ENCODE measurements around the gene RPS3A.
"Not testable (repeated sequence)": the region's sequence is repeated elsewhere in the genome, so short reads cannot be mapped to it uniquely, and the experiment has no call there.

RPS3A gene

DNA sequence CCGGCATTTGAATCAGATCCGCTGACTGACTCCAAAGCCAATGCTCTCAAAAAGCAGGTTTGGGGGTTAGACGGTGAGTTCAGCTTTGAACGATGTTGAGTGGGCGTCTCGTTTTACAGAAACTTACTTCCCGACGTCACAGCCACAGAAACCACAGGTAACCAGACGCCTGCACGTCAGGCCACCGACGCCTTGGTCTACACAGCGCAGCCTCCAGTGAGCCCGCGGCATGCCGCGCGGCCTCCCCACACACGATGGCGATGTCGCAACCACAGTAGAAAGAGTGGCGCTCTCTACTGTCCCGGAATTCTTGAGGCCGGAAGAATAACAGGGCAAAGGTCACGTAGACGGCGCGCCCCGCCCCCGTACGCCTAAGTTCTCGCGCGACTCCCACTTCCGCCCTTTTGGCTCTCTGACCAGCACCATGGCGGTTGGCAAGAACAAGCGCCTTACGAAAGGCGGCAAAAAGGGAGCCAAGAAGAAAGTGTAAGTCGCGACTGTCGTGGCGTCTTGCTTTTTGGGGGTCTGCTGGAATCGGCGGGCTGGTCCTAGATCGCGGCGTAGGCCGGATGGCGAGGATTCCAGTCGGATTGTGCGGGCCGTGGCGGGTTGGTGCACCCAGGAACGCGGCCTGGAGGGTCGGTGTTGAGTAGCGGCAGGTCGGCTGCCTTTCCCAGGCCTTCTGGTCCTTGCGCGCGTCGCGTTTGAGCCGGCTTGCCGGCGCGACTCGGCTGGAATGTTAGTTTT, at the start of gene RPS3A:
RPS3A (plus strand) TSS at position 400 of the 747 bp plus-strand sequence; CDS start at position 425, 25 bp downstream.
- DNase-seq: peak; percentile 89

DNA sequence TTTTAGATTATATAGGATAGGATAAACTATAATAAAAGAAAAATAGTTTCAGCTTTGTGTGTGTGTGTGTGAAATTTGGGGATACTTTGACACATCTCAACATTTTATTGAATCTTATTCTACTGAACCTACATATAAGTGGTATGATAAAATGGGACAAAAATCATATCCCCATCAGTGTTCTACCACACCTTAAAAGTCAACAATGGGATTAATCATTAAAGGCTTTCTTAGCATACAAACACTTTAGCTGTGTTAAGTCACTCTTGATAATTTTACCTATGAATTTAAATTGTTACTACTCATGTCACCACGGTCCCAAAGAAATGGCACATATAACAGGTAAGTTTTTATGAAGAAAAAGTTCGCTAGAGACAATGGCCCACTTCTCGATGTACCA, 46.6 kb upstream of the RPS3A start:
- no peak for DNase-seq

DNA sequence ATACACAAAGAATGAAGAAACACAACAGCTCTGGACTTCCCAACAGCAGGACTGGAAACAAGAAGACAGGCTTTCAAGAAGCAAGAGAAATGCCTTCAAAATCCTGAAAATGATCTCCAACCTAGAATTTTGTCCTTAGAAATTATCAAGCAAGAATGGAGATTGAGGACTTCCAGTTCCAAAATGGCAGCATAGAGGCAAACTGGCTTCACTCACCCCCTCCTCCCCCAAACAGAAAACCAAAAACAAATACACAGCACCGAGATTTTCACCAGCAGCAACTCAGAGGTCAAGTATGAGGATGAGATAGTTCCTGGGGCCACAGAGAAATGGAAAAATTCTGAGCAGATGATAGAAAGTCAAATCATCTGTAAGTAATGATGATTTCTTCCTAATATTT, 43.9 kb upstream of the RPS3A start:
- no peak for DNase-seq

DNA sequence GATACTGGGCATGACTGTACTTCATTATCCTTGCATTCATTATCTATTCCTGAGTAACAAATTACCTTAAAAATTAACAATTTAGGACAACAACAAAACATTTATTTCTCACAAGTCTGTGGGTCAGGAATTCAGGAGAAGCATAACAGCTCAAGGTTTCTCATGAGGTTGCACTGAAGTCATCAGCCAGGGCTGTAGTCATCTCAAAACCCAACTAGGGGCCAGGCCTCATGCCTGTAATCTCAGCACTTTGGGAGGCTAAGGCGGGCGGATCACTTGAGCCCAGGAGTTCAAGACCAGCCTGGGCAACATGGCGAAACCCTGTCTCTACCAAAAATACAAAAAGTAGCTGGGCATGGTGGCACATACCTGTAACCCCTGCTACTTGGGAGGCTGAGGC, 36.3 kb upstream of the RPS3A start:
- not testable (repeated sequence) for DNase-seq

DNA sequence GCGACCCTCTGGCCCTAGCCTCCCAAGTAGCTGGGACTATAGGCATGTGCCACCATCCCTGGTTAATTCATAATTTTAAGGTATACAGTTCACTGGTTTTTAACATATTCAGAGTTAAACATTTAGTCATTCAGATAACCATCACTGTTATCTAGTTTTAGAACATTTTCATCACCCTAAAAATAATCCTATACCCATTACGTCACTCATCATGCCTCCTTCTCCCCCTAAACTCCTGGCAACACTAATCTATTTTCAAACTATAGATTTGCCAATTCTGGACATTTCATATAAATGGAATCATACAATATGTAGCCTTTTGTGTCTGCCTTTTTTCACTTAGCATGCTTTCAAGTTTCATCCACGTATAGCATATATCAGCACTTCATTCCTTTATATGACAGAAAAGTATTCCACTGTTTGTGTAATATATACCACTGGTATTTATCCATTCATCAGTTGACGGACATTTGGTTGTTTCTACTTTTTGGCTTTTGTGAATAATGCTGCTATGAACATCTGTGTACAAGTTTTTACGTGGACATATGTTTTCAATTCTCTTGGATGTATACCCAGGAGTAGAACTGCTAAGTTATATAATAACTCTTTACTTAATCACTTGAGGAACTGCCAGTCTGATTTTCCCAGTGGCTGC, 32.0 kb upstream of the RPS3A start:
- DNase-seq: no peak

DNA sequence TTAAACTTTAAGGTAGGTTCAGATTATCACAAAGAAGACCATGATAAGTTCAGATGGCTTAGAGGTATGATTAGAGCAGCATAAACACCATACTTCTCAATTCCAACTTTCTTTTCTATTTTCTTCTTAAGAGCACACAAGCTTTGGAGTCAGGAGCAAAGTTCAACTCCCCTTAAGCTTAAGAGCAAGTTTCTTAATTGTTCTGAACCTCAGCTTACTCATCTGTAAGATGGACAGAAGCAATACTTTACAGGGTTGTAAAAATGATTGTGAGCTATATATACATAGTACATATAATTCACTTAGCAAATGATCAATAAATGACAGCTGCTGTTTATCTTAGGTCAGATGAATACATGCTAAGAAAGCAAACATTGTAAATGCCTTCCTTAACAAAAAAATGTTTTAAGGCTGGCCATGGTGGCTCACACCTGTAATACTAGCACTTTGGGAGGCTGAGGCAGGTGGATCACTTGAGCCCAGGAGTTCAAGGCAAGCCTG, 25.0 kb upstream of the RPS3A start:
- no peak for DNase-seq

DNA sequence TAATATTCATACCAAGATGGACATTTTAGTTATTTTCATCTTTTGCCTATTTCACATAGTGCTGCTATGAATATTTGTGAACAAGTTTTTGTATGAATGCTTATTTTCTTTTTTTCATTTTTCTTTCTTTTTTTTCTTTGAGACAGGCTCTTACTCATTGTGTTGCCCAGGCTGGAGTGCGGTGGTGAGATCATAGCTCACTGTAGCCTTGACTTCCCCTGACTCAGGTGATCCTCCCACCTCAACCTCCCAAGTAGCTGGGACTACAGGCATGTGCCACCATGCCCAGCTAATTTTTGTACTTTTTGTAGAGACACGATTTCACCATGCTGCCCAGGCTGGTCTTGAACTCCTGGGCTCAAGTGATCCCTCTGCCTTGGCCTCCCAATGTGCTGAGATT, 21.4 kb upstream of the RPS3A start:
- DNase-seq: not testable (repeated sequence)

DNA sequence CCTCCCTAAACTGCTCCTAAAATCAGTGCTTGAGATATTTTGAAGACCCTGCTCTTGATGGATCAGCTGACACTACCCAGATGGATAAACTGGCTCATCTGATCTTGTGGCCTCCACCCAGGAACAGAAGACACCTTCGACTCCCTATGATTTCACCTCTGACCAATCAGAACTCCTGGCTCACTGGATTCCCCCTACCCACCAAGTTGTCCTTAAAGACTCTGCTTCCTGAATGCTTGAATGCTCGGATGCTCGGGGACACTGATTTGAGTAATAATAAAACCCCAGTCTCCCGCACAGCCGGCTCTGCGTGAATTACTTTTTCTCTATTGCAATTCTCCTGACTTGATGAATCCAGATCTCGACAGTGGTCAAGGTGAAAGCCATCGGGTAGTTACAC, 12.0 kb upstream of the RPS3A start:
- no peak for DNase-seq

DNA sequence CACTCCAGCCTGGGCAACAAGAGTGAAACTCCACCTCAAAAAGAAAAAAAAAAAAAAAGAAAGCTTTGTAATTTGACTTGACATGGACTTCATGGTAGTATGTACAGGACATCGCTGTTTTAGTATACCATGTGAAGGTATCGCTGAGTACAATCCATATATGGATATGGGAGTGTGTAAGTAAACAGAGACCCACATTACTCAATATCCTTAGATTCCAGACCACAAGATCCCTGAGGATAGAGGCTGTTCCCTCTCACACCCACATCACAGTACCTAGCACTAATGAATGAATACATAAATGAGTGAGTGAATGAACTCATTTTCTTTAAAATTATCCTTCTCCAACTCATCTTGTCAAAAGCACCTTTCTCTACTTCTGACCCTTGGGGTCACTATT, 8.4 kb upstream of the RPS3A start:
- no peak for DNase-seq

DNA sequence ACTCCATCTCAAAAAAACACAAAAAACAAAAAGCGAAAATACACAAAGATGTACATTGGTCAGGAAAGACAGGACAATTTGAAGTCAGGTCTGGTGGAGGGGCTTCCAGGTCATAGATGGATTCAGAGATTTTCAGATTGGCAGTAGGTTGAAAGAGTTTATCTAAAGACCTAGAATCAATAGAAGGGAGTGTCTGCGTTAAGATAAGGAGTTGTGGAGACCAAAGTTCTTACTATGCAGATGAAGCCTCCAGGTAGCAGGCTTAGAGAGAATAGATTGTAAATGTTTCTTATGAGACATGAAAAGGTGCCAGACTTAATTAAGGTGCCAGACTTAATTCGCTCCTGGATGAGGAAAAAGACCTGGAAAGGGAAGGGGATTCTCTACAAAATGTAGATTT, 6.9 kb upstream of the RPS3A start:
- no peak for DNase-seq

DNA sequence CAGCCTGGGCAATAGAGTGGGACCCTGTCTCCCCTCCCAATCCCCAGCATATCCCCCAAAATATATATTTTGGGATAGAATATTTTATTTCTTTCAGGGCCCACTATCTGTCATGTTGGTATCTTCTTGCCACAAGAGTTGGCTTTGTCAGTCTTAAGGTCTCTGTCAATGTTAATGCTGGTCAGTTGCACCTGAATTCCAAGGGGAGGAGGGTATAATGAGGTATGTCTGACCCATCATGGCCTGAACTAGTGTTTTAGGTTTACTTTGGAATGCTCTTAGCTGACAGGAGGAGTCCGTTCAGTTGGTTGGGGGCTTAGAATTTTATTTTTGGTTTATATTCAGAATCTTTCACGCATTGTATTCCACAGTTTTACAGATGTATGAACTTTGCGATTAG, 6.2 kb upstream of the RPS3A start:
- DNase-seq: no peak

DNA sequence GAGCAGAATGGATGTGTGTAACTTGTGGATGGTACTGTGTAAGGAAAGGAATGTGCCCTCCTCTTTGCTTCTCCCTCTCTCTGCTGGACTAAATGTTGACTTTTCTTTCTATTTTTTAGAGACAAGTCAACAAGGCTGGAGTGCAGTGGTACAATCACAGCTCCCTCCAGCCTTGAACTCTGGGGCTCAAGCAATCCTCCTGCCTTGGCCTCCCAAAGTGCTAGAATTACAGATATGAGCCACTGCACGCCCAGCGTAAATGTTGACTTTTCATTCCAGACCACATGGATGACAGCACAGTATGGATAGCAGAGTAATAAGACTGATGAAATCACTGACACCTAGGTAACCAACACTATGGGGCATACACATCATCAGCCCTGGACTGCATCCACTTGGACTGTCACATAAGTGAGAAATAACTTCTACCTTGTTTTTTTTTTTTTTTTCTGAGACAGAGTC, 5.1 kb upstream of the RPS3A start:
- DNase-seq: no peak

DNA sequence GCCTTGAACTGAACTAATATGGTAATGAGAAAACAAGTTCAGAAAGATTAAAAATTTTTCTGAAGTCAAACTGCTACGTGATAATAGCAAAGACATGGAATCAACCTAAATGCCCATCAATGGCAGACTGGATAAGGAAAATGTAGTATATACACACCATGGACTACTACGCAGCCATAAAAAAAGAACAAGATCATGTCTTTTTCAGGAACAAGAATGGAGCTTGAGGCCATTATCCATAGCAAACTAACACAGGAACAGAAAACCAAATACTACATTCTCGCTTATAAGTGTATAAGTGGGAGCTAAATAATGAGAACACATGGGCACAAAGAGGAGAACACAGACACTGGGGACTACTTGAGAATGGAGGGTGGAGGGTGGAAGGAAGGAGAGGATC, 4.3 kb upstream of the RPS3A start:
- no peak for DNase-seq

DNA sequence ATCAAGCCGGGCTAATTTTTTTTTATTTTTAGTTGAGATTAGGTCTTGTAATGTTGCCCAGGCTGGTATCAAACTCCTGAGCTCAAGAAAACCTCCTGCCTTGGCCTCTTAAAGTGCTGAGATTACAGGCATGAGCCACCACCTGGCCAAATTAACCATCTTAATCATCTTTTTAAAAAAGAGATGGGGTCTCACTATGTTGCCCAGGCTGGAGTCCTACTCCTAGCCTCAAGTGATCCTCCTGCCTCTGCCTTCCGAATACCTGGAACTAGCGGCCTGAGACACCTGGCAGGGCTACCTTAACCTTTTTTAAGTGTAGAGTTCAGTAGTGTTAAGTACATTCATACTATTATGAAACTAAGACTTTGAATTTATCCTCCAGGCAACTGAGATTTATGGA, 1.7 kb upstream of the RPS3A start:
- DNase-seq: no peak

DNA sequence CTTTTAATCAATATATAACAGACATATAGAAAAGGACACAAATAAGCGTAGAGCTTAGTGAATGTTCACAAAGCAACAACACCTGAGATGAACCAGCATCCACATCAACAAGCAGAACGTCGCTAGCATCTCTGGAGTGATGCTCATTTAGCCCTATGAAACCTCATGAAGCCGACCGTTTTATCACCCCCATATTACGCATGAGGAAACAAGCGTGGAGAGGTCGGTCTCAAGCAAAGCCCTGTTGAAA, 524 bp upstream of the RPS3A start:
- no peak for DNase-seq

DNA sequence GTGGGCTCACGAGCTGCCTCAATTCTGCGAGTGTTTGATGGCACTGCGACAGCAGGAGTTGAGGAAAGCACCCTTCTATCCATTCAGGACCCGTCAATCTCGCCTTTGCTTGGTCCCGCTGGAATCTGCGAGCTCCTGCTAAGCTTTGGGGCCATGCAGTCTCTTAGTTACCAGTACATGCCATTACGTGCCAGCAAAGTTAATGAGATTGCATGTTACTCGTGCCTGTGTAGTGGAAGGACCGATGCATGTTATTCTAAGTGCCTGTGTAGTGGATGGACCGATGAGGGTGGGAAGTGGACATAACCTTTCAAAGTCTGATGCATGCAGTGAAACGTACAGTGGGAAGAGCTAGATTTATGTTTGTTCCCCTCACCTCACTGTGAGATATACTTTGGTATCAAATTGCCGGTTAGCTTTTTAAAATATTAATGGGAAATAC, 569 bp downstream of the RPS3A start:
- DNase-seq: no peak

DNA sequence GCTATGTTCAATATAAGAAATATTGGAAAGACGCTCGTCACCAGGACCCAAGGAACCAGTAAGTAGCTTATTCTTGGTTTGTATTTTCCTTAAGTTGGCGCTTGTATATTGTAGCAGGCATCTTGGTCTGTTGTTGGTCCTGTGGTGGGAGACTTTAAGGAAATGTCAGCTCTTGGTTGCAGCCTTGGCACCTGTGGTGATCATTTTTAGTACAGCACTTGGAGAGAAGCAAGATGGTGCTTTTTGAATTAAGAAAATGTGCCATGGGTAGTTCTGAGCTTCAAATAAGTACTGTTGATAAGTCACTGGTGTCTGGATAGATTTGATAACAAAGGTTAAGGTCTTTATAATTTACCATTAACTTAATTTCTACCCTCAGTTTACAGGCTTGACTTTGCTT, 1.1 kb downstream of the RPS3A start:
- DNase-seq: no peak

DNA sequence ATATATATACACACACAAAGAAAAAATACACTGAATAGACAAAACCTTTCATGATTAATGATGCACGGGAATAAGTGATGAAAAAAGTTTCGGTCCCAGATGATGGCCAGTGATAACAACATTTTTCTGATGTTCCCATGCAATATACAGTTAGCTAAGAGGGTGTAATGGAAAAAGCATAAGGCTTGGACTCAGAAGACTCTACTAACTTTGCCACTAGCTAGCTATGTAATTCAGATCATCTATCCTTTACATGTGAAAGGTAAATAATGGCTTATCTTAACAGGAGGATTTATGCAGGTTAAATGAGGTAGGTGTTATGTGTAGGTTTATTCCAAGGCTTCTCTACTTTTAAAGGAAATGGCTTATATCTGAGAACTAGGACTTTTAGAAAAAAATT, 4.3 kb downstream of the RPS3A start:
- DNase-seq: no peak

DNA sequence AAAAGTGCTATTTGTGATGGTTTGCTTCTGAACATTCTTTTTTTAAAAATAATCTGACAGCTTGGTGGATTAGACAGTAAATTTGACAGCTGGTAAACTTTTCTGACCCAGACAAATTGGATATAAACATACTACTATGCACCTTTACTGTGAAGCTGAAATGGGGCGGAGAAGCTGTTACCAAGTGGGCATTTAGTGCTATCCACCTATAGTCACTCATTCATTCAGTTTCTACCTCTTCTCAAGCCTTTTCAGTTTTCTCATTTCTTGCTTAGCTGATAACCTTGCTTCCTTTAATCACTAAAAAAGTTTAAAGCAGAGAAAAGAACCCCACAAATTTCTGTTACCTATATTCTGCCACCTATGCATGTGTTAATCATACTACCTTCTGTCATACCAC, 5.2 kb downstream of the RPS3A start:
- no peak for DNase-seq

DNA sequence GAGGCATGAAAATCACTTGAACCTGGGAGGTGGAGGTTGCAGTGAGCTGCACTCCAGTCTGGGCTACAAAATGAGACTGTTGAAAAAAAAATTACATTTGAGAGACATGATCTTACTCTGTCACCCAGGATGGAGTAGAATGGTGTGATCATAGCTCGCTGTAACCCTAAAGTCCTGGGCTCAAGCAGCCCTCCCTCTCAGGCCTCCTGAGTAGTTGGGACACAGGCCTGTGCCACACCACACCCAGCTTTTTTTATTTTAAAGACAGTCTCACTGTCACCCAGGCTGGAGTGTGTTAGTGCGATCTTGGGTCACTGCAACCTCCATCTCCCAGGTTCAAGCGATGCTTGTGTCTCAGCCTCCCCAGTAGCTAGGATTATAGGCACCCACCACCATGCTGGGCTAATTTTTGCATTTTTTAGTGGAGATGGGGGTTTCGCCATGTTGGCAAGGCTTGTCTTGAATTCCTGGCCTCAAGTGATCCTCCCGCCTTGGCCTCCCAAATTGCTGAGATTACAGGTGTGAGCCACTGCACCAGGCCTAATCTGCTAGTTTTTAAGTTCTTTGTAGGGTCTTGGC, 6.1 kb downstream of the RPS3A start:
- no peak for DNase-seq

DNA sequence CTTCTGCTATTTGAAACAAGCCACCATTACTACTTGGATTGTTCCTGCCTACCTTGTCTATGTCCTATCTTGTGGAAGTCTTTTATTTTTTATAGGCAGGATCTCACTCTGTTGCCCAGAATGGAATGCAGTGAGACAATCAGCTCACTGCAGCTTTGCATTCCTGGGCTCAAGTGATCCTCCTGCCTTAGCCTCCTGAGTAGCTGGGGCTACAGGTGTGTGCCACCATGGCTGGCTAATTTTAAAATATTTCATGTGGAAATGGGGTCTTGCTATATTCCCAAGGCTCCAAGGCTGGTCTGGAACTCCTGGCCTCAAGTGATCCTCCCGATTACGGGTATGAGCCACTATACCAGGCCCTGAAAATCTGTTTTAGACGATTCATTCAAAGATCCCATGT, 7.6 kb downstream of the RPS3A start:
- no peak for DNase-seq

DNA sequence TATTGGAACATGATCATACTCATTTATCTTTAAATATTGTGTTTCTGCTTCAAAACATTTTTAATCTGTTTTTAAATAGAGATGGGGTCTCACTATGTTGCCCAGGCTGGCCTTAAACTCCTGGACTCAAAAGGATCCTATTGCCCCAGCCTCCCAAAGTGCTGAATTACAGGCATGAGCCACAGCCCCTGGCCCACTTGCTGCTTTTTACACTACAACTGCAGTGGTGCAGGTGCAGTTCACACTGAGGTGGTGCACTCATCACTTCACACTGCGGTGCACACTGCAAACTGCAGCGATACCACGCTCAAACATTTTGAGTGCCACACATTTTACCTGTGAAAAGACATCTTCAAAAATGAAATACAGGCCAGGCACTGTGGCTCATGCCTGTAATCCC, 10.8 kb downstream of the RPS3A start:
- no peak for DNase-seq

DNA sequence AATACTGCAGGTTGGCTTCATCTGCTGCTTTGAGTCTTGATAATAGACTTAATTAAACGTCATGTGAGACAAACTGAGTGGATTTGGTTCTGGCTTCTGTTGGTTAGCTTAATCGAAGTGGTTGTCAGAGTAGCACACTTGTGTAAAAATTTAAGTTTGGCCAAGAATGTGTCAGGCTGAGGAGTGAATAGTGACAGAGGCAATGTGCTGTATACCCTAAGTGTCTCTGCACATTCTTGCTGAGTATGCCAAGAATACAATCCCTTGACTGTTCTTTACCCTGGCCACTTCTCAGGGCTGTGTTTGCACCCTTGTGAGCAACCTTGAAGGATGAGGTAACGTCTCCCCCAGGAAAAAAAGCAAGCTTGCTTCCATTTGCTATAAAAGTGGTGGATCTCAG, 14.9 kb downstream of the RPS3A start:
- no peak for DNase-seq

DNA sequence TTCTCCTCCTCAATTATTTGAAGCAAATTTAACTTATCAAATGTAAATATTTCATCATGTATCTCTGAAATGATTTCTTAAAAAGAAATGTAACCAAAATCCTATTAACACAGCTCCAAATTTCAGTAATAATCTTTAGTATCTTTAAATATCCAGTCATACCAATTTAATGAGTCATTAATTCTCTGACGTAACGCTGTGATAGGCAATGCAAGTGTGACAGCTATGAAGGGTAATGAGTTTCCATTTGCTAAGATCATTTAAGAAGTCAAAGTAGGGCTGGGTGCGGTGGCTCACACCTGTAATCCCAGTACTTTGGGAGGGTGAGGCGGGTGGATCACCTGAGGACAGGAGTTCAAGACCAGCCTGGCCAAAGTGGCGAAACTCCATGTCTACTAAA, 15.6 kb downstream of the RPS3A start:
- no peak for DNase-seq

All from HCEC 1CT (cell line).